ENCODE data around the gene CBLB. TPM values are rescaled to one million over a fixed set of nuclear protein-coding genes. Genes with fewer than 3 reads are reported as not detected.
A peak's percentile ranks its signal among the peaks of the same experiment; 100 is the strongest.

Gene CBLB
- polyA plus RNA-seq, 1 experiment = 19.3 TPM

GRCh38 chr3:105791131-105791530, 77.7 kb downstream of the CBLB start:
- DNase-seq (ENCODE audit: low read depth) = peak; percentile 30
- Histone ChIP-seq H3K27me3 (ENCODE audit: control insufficient read depth, insufficient read depth, low read length) (no peaks in the 10 kb centered on the region), H3K36me3 (ENCODE audit: control insufficient read depth, insufficient read depth, low read length) (no peaks in the 10 kb centered on the region), H3K4me3 (ENCODE audit: low read depth, low read length) (no peak overlapping the region)
- CTCF ChIA-PET = no interaction called here
- no peak for TF ChIP-seq CTCF (IDR thresholded peaks at IDR 0.05; ENCODE audit: insufficient read depth, low read depth, low read length)
- POLR2A ChIA-PET = no interaction called here

DNA sequence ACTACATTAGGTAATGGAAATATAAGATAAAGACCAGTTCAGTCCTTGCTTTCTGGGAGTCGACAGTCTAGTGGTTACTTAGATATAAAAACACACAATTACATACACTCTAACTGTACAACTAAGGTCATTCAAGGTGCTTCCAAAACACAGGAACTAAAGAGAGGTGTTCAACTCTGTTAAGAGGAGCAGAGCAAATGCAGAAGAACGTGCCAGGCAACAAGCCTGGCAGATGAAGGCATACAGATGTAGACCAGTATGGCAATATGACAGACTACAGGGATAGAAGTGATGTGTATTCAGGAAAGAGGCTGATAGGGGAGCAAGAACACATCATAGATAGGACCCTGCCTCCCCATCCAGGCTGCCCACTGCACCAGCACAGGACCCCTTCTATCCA, 78.3 kb downstream of the CBLB start:
- CTCF ChIA-PET = no interaction called here
- POLR2A ChIA-PET = no interaction called here
- Histone ChIP-seq H3K36me3 (ENCODE audit: control insufficient read depth, insufficient read depth, low read length) (no peaks in the 10 kb centered on the region), H3K27me3 (ENCODE audit: control insufficient read depth, insufficient read depth, low read length) (no peaks in the 10 kb centered on the region), H3K4me3 (ENCODE audit: low read depth, low read length) (no peak overlapping the region)
- no peak for DNase-seq (ENCODE audit: low read depth)
- TF ChIP-seq CTCF (IDR thresholded peaks at IDR 0.05; ENCODE audit: insufficient read depth, low read depth, low read length) = no peak

- DNase-seq (ENCODE audit: low read depth) = no peak
- POLR2A ChIA-PET = no interaction called here
- no peak for TF ChIP-seq CTCF (IDR thresholded peaks at IDR 0.05; ENCODE audit: insufficient read depth, low read depth, low read length)
- CTCF ChIA-PET = no interaction called here
- no peaks in the 10 kb centered on the region for H3K27me3 ChIP-seq (ENCODE audit: control insufficient read depth, insufficient read depth, low read length)
- no peaks in the 10 kb centered on the region for H3K36me3 ChIP-seq (ENCODE audit: control insufficient read depth, insufficient read depth, low read length)
- H3K4me3 ChIP-seq (ENCODE audit: low read depth, low read length) = no peak overlapping the region
Measured at GRCh38 chr3:105788593-105788992, 80.2 kb downstream of the CBLB start.

- no peak for DNase-seq (ENCODE audit: low read depth)
- Histone ChIP-seq H3K4me3 (ENCODE audit: low read depth, low read length) (no peak overlapping the region), H3K27me3 (ENCODE audit: control insufficient read depth, insufficient read depth, low read length) (no peaks in the 10 kb centered on the region), H3K36me3 (ENCODE audit: control insufficient read depth, insufficient read depth, low read length) (no peaks in the 10 kb centered on the region)
- ChIA-PET CTCF (no interaction called here), POLR2A (no interaction called here)
- TF ChIP-seq CTCF (IDR thresholded peaks at IDR 0.05; ENCODE audit: insufficient read depth, low read depth, low read length) = no peak
Measured at GRCh38 chr3:105787453-105787852, 81.4 kb downstream of the CBLB start.

GRCh38 chr3:105786990-105787389, 81.8 kb downstream of the CBLB start:
- POLR2A ChIA-PET = no interaction called here
- Histone ChIP-seq H3K4me3 (ENCODE audit: low read depth, low read length) (no peak overlapping the region), H3K36me3 (ENCODE audit: control insufficient read depth, insufficient read depth, low read length) (no peaks in the 10 kb centered on the region), H3K27me3 (ENCODE audit: control insufficient read depth, insufficient read depth, low read length) (no peaks in the 10 kb centered on the region)
- no peak for TF ChIP-seq CTCF (IDR thresholded peaks at IDR 0.05; ENCODE audit: insufficient read depth, low read depth, low read length)
- CTCF ChIA-PET = no interaction called here
- no peak for DNase-seq (ENCODE audit: low read depth)
